ENCODE results near the gene RHBDD3. TPM values are rescaled to one million over a fixed set of nuclear protein-coding genes. Genes with fewer than 3 reads are reported as not detected.
A peak's percentile ranks its signal among the peaks of the same experiment; 100 is the strongest.

RHBDD3 gene
- total RNA-seq (2014; rRNA removed; shearing (Covaris generic)) = 35.8 and 37.7 TPM in 2 replicates
- 20.3 and 29.3 TPM in 2 replicates for polyA plus RNA-seq (2015; cell fraction: cytosol; rRNA removed)
- 57.5 and 63.3 TPM in 2 replicates for polyA plus RNA-seq (2015; cell fraction: nucleus; rRNA removed)

GRCh38 chr22:29267858-29268510, at the start of gene RHBDD3, which contains the start of gene EWSR1:
RHBDD3 (minus strand) TSS chr22:29267981; CDS start chr22:29265626, 2,355 bp downstream.
EWSR1 (plus strand) TSS chr22:29268268; CDS start chr22:29268337, 69 bp downstream.
- DNase-seq (ENCODE audit: low read depth) = peak; percentile 88

DNA sequence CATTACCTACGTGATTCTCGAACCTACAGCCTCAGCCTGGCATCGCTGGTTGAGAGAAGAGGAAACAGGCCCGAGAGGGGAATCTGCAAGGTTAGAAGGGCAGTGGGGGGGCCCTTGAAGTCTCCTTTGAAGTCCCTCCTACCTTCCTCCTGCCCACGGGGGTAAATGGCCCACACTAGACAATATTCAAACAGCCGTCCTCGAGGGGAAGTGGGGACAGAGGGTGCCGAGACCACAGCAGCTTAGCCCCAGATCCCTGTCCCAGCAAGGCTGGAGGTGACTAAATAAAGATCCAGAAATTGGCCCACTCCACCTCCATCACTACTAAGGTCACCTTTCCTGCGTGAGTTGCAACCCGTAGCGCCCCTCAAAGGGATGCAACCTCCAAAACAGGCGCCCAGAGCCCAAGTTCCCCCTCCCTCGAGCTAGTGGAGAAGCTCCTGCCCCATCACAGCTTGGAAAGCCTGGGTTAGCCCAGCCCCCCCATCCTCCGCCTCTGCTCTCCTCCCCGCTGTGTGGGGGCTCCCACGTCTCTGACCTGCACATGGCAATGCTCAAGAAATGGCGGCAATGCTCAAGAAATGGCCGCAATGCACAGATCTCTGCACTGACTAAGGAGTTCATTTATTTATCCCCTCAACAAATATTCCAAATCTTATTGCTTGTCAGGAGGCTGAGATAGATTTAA, 48.5 kb upstream of the RHBDD3 start:
- no peak for DNase-seq (ENCODE audit: low read depth)

DNA sequence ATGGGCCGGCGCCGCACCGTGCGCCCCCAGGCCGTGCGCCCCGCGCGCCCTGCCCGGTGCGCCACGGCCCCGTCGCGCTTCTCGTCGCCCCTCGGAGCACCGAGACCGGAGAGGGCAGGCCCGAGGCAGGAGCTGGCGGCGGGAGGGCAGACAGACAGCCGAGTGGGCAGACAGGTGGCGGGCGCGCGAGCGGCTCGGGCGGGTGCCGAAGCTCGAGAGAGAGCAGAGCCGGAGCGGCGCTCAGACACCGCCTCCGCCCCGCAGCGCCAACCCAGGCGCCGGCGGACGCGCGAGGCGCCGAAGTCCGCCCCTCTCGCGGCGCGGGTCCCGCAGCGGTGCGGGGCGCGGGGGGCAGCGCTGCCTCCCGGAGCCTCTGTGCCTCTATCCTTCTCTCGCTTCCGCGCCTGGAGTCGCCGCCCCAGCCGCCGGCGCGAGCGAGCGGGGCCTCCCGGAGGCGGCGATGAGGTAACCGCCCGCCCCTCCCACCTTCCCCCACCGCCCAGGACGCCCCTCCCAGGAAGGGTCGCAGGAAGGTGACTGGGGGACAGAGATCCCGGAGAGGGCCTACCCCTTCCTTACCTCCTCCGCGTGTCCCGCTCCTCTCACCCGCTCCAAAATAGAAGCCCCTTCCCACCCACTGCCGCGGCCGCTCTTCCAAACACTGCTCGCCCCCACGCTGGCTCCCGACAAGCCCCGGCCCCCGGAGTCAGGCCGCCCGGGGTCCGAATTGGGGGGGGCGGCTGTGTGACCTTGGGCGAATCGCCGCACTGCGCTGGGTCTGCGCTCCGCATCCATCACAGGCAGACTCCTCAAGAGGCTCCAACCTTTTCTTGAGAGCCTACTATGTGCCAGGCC, 47.7 kb upstream of the RHBDD3 start, which contains the start of gene RASL10A:
TSS of gene RASL10A (minus strand) at position 412 of the 855 bp plus-strand sequence. CDS start 451 bp downstream, outside the sequence.
- no peak for DNase-seq (ENCODE audit: low read depth)

DNA sequence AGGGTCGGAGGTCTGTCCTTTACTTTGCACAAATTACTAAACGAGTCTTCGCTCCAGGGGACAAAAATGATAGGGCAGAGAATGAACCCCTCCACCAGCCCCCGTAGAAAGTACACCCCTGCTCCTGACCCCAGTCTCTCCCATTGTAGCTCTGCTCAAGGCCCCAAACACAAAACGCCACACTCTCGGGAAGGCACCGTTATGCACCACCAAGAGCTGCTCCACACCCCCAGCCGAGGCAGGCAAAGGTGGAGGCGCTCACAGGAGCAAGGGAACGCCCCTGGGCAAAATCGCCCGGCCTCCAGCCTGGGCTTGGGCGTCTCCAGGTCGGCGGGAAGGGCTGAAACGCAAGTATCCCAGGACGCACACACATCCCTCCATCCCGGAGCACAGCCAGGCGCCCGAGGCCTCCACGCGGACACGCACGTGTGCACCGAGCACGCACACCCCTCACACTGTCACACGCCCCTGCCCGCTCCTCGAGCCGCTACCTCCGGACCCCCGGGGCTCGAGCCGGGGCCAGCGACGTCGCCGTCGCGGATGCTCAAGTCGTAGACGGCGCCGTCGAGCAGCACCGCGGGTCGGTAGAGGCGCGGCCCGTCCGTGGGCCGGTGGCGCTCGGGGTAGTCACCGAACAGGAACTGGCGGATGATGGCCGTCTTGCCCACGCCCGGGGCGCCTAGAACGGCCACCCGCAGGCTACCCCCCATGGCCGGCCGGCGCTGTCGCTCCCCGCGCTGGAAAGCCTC, 46.9 kb upstream of the RHBDD3 start:
- no peak for DNase-seq (ENCODE audit: low read depth)

DNA sequence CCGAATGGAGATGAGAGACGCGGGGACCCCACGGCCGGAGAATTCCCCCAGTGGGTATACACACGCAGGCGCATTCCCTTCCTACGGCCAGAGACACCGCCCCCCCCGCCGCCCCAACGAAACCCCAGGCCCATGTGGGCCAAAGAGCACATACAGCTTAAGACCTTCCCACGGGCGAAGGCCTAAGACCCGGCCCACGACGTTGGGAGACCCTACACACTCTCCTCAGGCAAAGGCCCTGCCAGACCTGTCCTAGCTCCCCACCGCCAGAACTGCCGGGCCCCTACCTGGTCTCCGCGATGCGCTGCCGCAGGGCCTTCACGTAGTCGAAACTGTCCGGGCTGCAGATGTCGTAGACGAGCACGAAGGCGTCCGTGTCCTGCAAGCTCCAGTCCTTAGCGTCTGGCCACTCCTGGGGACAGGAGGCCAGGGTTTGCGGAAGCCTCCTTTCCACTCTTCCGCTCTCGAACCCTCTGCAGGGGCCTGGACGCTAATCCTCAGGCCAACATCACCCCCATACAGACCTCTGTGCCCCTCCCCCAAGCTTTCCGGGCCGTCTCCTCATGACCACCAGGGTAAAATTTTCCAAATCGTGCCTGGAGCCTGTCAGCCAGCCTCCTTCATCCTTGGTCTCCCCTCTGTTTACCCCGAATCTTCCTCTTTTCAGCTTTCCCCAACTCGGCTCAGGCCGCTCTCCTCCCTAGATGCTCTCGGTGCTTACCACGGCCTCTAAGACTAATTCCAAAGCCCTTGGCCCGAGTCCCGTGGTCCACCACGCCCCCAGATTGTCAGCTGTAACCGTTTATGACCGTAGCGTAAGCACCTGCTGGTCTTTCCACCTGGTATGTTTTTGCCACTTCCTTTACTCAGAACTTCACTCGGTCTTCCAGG, 46.0 kb upstream of the RHBDD3 start:
- DNase-seq (ENCODE audit: low read depth) = no peak

GRCh38 chr22:29313126-29313575, 45.4 kb upstream of the RHBDD3 start:
- DNase-seq (ENCODE audit: low read depth) = no peak

DNA sequence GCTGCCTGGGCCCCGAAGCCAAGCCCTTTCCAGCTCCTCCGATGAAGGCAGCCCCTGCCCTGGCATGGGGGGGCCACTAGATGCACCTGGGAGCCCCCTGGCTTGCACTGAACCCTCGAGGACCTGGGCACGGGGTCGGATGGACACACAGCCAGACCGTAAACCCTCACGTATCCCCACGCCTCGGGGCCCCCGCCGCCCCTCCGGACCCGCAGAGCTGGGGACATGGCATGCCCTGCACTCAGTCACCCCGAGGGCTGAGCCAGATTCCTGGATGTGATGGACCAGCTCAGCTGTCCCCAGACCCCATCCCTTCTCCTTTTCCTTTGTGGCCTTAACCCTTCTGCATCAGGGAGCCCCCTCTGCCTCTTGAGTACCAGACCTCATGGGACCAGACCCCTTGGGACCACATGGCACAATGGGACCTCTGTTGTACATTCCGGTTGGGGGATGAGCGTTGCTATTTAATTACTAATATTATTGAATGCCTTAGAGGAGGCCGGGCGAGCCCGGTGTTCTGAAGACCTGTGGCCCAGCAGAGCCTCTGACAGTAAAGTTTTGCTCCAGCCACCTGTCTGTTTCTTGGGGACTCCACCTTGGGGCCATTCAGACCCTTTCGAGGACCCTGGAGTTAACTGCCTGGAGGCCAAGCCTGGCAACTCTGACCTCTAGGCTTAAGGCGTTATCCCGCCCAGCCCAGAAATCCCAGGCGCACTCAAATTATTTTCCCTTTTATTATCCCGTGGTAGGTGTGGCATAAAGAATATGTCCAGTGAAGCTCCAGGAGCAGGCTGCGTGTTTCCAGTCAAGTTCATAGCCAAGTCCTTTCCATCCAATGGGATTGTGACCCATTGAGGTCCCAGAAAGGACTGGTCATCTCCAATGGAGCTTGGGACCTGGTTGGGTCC, 44.7 kb upstream of the RHBDD3 start:
- no peak for DNase-seq (ENCODE audit: low read depth)

DNA sequence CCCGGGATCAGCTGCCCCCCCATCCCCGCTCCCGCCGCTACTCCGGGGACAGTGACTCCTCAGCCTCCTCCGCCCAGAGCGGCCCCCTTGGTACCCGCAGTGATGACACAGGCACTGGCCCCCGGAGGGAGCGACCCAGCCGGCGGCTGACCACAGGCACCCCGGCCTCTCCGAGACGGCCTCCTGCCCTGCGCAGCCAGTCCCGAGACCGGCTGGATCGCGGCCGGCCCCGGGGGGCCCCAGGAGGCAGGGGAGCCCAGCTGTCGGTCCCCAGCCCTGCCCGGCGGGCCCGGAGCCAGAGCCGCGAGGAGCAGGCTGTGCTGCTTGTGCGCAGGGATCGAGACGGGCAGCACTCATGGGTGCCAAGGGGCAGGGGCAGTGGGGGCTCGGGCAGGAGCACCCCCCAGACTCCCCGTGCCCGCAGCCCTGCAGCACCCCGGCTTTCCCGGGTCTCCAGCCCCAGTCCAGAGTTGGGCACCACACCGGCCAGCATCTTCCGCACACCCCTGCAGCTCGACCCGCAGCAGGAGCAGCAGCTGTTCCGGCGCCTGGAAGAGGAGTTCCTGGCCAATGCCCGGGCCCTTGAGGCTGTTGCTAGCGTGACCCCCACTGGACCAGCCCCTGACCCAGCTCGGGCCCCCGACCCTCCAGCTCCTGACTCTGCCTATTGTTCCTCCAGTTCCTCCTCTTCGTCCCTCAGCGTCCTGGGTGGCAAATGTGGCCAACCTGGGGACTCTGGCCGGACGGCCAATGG, 43.9 kb upstream of the RHBDD3 start:
- no peak for DNase-seq (ENCODE audit: low read depth)

DNA sequence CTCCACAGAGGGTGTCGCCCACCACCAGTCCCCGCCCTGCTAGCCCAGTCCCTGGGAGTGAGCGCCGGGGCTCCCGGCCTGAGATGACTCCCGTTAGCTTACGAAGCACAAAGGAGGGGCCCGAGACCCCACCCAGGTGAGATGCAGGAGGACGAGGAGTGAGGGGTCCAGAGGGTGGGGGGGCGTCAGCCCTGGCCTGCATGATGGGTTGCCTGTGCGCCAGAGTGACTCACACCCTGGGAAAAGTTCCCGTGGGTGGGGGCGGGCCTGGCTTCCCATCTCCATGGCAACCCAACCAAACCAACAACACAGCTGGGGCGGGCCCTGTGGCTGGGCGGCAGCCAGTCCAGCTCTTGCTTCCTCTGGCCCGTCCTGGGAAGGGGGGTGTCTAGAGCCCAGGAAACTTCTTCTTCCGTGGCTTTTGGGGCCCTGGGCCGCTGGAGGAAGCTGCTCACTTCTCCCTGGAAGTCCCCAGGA, 43.1 kb upstream of the RHBDD3 start:
- peak; percentile 98 for DNase-seq (ENCODE audit: low read depth)

GRCh38 chr22:29310065-29310862, 42.5 kb upstream of the RHBDD3 start:
- DNase-seq (ENCODE audit: low read depth) = no peak

- peak; percentile 75 for DNase-seq (ENCODE audit: low read depth)
These were observed 41.7 kb upstream of the RHBDD3 start for GRCh38 chr22:29309332-29310064.

- peak; percentile 91 for DNase-seq (ENCODE audit: low read depth)
These were observed 41.0 kb upstream of the RHBDD3 start for GRCh38 chr22:29308791-29309262.

DNA sequence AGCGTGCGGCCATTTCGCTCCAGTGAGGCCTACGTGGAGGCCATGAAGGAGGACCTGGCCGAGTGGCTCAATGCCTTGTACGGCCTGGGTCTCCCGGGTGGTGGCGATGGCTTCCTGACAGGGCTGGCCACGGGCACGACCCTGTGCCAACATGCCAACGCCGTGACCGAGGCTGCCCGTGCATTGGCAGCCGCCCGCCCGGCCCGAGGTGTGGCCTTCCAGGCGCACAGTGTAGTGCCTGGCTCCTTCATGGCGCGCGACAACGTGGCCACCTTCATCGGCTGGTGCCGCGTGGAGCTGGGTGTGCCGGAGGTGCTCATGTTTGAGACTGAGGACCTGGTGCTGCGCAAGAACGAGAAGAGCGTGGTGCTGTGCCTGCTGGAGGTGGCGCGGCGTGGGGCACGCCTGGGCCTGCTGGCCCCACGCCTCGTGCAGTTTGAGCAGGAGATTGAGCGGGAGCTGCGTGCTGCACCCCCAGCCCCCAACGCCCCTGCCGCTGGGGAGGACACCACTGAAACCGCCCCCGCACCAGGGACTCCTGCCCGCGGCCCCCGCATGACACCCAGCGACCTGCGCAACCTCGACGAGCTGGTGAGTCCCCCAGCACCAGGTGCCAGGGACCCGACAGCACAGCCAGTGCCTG, 40.5 kb upstream of the RHBDD3 start:
- no peak for DNase-seq (ENCODE audit: low read depth)

DNA sequence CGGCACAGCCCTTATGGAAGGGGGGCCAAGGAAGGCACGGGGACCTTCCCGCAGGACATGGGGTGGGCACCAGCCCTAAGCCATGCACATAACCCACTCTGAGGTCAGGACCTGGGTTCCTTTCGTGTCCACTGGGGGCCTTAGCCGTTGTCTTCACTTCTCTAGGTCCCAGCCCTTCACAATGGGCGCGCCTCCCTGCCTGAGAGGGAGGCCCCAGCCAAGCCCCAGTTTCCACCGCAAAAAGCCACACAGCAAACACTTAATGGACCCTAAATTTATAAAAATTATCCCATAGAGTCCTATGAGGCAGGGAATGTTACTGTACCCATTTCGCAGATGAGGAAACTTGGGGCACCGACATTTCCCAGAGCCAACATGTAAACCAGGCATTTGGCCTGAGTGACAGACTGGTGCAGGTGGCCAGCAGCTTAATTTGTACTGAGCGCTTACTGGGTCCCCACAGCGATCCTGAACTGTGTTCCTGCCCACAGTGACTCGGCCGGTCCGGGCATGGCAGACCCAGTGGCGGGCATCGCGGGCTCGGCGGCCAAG, 39.9 kb upstream of the RHBDD3 start:
- DNase-seq (ENCODE audit: low read depth) = no peak
